Adrenal gland (tissue), 5 donors: ENCODE data around the gene PRSS1.

Experiments used
- POLR2A ChIP-seq, 2 donors: fragments of 450-650 bp; IDR thresholded peaks; one replicate each; pipeline ENCODE4 v1.6.1; 2017; ENCODE audit warnings: antibody characterized with exemption in 2 of 2, mild to moderate bottlenecking in 2 of 2, moderate library complexity in 1 of 2
- TF ChIP-seq, protein P1 (sequence below), 6 experiments: fragments of 450-650 bp in 4 of 6; fragments of 200-600 bp in 2 of 6; sonication (generic) in 1 of 6; IDR thresholded peaks; 1 replicate in 5 of 6; 2 replicates in 1 of 6; pipeline versions ENCODE4 v1.5.1 to v1.8.0; 2016 to 2021; ENCODE audit warnings: antibody characterized with exemption in 6 of 6, mild to moderate bottlenecking in 2 of 6, moderate library complexity in 1 of 6
- donor health status: DM: no; HTN: no; CAD: no.

DNA sequence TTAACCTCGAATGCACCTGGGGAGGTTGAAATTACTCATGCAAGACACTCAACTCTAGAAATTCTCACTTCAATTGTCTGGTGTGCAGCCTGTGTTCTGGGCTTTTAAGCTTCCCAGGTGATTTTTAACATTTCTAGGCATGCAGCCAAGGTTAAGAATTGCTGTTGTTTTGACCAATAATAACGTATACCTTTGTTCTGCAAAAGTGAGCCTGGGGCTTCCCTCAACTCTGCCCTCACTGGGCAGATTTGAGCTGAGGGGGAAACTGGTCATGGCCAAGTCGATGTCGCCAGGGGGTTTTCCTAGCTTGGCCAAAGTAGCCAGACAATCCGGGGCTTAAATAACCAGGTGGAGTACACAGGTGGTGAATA lies 22.1 kb downstream of the PRSS1 start:
- TF ChIP-seq, protein P1, sequence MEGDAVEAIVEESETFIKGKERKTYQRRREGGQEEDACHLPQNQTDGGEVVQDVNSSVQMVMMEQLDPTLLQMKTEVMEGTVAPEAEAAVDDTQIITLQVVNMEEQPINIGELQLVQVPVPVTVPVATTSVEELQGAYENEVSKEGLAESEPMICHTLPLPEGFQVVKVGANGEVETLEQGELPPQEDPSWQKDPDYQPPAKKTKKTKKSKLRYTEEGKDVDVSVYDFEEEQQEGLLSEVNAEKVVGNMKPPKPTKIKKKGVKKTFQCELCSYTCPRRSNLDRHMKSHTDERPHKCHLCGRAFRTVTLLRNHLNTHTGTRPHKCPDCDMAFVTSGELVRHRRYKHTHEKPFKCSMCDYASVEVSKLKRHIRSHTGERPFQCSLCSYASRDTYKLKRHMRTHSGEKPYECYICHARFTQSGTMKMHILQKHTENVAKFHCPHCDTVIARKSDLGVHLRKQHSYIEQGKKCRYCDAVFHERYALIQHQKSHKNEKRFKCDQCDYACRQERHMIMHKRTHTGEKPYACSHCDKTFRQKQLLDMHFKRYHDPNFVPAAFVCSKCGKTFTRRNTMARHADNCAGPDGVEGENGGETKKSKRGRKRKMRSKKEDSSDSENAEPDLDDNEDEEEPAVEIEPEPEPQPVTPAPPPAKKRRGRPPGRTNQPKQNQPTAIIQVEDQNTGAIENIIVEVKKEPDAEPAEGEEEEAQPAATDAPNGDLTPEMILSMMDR (IDR thresholded peaks at IDR 0.05), result no peak
- TF ChIP-seq POLR2A (IDR thresholded peaks at IDR 0.05), result no peak
